Calu3 (cell line): ENCODE measurements around the gene ADM. TPM values are rescaled to one million over a fixed set of nuclear protein-coding genes. Genes with fewer than 3 reads are reported as not detected.
"Not testable (repeated sequence)": the region's sequence is repeated elsewhere in the genome, so short reads cannot be mapped to it uniquely, and the experiment has no call there.

ENCODE experiments used
- BruUV-seq: library from RNA; stranded (reverse); fragments of 400-500 nt; replicated peaks from 2 replicates; lab custom pipeline; 2021; lab: Mats Ljungman, UMichigan
- CTCF ChIA-PET: fragments of 300-600 bp; sonication (Branson Sonifier 250); formaldehyde crosslinking; loops from one replicate; lab custom pipeline; 2022; ENCODE audit warnings: antibody characterized with exemption; lab: Charles Lee
- DNase-seq: peaks from one replicate; pipeline ENCODE4 v3.0.0; 2022
- H3K27ac Mint-ChIP-seq: one replicate; pipeline ENCODE4 v1.8.0; 2022; ENCODE audit warnings: mixed read lengths; ENCODE audit not compliant: unreplicated experiment
- H3K27me3 Mint-ChIP-seq: one replicate; pipeline ENCODE4 v1.8.0; 2022; ENCODE audit warnings: mixed read lengths; ENCODE audit not compliant: unreplicated experiment
- H3K36me3 Mint-ChIP-seq: one replicate; pipeline ENCODE4 v1.8.0; 2022; ENCODE audit warnings: mild to moderate bottlenecking, moderate library complexity, mixed read lengths; ENCODE audit not compliant: insufficient read depth, unreplicated experiment
- H3K4me1 Mint-ChIP-seq: one replicate; pipeline ENCODE4 v1.8.0; 2022; ENCODE audit warnings: mild to moderate bottlenecking, low read depth, mixed read lengths; ENCODE audit not compliant: unreplicated experiment
- H3K4me3 Mint-ChIP-seq: one replicate; pipeline ENCODE4 v1.8.0; 2022; ENCODE audit warnings: mild to moderate bottlenecking, low read depth, moderate library complexity, mixed read lengths; ENCODE audit not compliant: unreplicated experiment
- H3K9me3 Mint-ChIP-seq: one replicate; pipeline ENCODE4 v1.8.0; 2022; ENCODE audit warnings: low read depth, mixed read lengths; ENCODE audit not compliant: unreplicated experiment
- intact Hi-C: fragments of 100-400 bp; cut with micrococcal nuclease; formaldehyde crosslinking; loops from one replicate; pipeline ENCODE4 v1.10.0; 2022; ENCODE audit not compliant: unreplicated experiment
- total RNA-seq: library from RNA; stranded (reverse); gene quantifications from 2 replicates; pipeline ENCODE4 v1.2.3, GENCODE V29; 2022
- TF ChIP-seq, protein P1 (sequence below): fragments of 200-600 bp; IDR thresholded peaks from one replicate; pipeline ENCODE4 v1.8.0; 2022; ENCODE audit warnings: antibody characterized with exemption; ENCODE audit not compliant: unreplicated experiment

The ADM gene
- total RNA-seq, 1 experiment from 2014 or later, result 2.0 TPM

DNA sequence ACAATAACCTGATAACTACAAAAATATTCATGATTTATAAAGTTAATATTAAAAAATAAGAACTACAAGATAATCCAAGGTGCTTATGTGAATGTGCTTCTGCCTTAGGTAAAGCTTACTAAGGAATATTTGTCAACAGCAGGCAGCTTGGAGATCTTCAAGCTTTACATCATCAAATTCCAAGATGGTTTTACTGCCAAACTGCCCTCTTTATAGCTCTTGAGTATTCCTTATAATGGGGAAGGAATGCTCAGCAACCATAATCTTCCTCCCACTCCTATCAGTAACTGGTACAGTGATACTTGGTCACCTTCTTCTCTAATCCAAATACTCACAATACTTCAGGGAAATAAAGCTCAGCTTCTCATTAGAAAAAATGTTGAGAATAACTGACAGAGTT is 40.9 kb upstream of the ADM start:
- CTCF ChIA-PET, result interaction anchor here (0.6 kb wide), 1 partner anchor 24 kb away, joined by 5 read pairs; no protein-coding TSS in a partner anchor
- no TSS peak for BruUV-seq
- no peak for DNase-seq
- intact Hi-C loops, result no loop called here
- Mint-ChIP-seq H3K27me3 (no peaks in the 10 kb centered on the region), H3K9me3 (no peaks in the 10 kb centered on the region), H3K27ac (no peak overlapping the region), H3K4me1 (no peaks in the 10 kb centered on the region), H3K4me3 (no peak overlapping the region), H3K36me3 (no peaks in the 10 kb centered on the region)
- TF ChIP-seq, protein P1, sequence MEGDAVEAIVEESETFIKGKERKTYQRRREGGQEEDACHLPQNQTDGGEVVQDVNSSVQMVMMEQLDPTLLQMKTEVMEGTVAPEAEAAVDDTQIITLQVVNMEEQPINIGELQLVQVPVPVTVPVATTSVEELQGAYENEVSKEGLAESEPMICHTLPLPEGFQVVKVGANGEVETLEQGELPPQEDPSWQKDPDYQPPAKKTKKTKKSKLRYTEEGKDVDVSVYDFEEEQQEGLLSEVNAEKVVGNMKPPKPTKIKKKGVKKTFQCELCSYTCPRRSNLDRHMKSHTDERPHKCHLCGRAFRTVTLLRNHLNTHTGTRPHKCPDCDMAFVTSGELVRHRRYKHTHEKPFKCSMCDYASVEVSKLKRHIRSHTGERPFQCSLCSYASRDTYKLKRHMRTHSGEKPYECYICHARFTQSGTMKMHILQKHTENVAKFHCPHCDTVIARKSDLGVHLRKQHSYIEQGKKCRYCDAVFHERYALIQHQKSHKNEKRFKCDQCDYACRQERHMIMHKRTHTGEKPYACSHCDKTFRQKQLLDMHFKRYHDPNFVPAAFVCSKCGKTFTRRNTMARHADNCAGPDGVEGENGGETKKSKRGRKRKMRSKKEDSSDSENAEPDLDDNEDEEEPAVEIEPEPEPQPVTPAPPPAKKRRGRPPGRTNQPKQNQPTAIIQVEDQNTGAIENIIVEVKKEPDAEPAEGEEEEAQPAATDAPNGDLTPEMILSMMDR, result no peak

DNA sequence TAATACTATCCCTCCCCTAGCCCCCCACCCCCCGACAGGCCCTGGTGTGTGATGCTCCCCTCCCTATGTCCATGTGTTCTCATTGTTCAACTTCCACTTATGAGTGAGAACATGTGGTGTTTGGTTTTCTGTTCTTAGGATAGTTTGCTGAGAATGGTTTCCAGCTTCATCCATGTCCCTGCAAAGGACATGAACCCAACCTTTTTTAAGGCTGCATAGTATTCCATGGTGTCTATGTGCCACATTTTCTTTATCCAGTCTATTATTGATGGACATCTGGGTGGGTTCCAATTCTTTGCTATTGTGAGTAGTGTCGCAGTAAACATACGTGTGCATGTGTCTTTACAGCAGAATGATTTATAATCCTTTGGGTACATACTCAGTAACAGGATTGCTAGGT is 40.2 kb upstream of the ADM start:
- H3K4me3 Mint-ChIP-seq, BruUV-seq, H3K4me1 Mint-ChIP-seq, intact Hi-C loops, H3K9me3 Mint-ChIP-seq, CTCF ChIA-PET, H3K27ac Mint-ChIP-seq, H3K36me3 Mint-ChIP-seq, DNase-seq, H3K27me3 Mint-ChIP-seq: not testable (repeated sequence)

DNA sequence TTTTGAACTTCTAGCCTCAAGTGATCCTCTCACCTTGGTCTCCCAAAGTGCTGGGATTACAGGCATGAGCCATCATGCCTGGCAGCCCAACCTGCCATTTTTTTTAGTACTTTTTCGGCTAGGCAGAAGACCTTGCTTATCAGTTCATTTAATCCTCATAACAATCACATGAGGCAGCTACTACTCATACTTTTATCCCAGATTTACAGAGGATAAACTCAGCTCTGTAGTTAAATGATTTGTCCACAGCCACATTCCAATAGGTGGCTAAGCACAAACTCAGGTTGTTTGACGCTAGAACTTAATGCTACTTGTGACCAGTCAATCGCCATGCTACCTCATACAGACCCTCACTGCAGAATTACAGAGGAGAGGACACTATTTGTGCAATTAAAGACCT is 38.9 kb upstream of the ADM start:
- Mint-ChIP-seq H3K9me3 (no peaks in the 10 kb centered on the region), H3K4me3 (no peak overlapping the region), H3K27me3 (no peaks in the 10 kb centered on the region), H3K27ac (no peak overlapping the region), H3K36me3 (no peaks in the 10 kb centered on the region), H3K4me1 (no peaks in the 10 kb centered on the region)
- intact Hi-C loops, result no loop called here
- BruUV-seq, result no TSS peak
- DNase-seq, result no peak
- TF ChIP-seq, protein P1, result no peak
- CTCF ChIA-PET, result no interaction called here

DNA sequence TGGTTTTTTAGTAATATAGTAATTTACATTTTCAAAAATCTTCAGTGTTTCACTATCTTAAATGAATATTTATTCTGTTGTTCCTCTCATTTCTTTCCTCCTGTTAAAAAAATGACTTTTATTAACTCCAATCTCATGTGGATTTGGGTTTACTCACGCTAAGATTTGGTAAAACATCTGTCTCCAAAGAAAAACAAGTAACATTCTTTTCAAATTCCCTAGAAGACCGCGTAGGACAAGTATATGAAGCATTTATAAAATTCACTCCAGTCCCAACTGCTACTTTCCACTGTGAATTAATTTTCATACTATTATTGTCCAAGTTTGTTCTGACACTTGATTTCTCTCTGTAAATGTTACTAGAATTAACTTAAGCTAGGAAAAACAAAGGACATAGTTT is 37.1 kb upstream of the ADM start:
- DNase-seq, result no peak
- Mint-ChIP-seq H3K27ac (no peak overlapping the region), H3K4me3 (no peak overlapping the region), H3K4me1 (no peaks in the 10 kb centered on the region), H3K9me3 (no peaks in the 10 kb centered on the region), H3K27me3 (no peaks in the 10 kb centered on the region), H3K36me3 (no peaks in the 10 kb centered on the region)
- no TSS peak for BruUV-seq
- CTCF ChIA-PET, result no interaction called here
- intact Hi-C loops, result no loop called here
- TF ChIP-seq, protein P1, result no peak

DNA sequence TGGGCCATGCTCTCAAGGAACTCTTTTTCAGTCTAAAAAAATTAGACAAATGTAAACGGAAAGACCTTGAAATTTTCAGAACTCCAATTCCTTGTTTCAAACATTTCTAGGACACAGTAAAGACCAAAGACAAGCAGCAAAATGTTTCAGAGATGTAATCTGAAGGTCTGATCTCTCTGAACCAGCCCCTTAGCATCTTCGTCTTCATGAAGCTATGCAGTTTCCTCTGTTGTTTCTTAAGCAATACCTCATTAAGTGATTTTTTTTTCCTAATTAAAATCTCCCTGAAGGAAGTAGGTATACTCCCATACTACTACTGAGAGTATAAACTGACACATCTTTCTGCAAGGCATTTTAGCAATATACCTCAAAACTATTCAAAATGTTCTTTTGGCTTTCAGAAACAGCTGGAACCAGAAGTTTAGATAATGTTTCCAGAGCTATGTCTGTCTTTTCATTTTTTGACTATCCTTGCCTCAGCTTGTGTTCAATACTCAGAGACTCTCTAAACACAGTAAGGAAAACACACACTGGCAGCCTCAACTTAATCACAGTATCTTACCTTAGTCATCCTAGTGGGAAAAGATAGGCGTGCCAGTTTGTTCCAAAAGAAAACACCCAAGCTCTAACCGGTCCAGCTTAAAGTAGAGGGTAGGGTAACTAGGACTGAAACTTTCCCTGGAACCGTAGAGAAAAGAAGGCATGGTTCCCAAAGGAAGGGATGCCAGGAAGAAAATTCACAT is 36.0 kb upstream of the ADM start:
- no peak for DNase-seq
- Mint-ChIP-seq H3K27me3 (no peaks in the 10 kb centered on the region), H3K4me3 (no peak overlapping the region), H3K9me3 (no peaks in the 10 kb centered on the region), H3K4me1 (no peaks in the 10 kb centered on the region), H3K27ac (no peak overlapping the region), H3K36me3 (no peaks in the 10 kb centered on the region)
- intact Hi-C loops, result no loop called here
- no TSS peak for BruUV-seq
- CTCF ChIA-PET, result interaction anchor here (0.8 kb wide), 1 partner anchor 10 kb away, joined by 11 read pairs; no protein-coding TSS in a partner anchor
- TF ChIP-seq, protein P1, result no peak
